GM12878 (cell line): ENCODE data around the gene PRAC2. TPM values are rescaled to one million over a fixed set of nuclear protein-coding genes. Genes with fewer than 3 reads are reported as not detected.

Source experiments
- ATAC-seq: fragments of 200-7000 bp; cut with Tn5 transposase; 3 replicates; pipeline ENCODE4 v1.9.1; 2020; ENCODE audit warnings: mild to moderate bottlenecking, moderate library complexity
- BruUV-seq: library from RNA; stranded (reverse); fragments of 400-500 nt; replicated peaks from 2 replicates; lab custom pipeline; 2021; lab: Mats Ljungman, UMichigan
- CTCF ChIA-PET: fragments of 300-600 bp; sonication (Branson Sonifier 250); formaldehyde crosslinking; extraction: SDS; loops from one replicate; lab custom pipeline; 2021; ENCODE audit warnings: inconsistent platforms; lab: Yijun Ruan, JAX
- POLR2A ChIA-PET: fragments of 350-600 bp; formaldehyde crosslinking; extraction: SDS; loops from one replicate; lab custom pipeline; 2021; ENCODE audit warnings: inconsistent platforms; lab: Charles Lee
- RAD21 ChIA-PET: fragments of 300-600 bp; sonication (Branson Sonifier 250); formaldehyde crosslinking; loops from one replicate; lab custom pipeline; 2023; ENCODE audit warnings: antibody characterized with exemption; ENCODE audit not compliant: unreplicated experiment; lab: Charles Lee
- SMC1A ChIA-PET: fragments of 300-600 bp; sonication (Branson Sonifier 250); formaldehyde crosslinking; loops from one replicate; lab custom pipeline; 2023; ENCODE audit not compliant: unreplicated experiment, uncharacterized antibody; lab: Charles Lee
- DNase-seq: peaks from one replicate; pipeline ENCODE4 v3.0.0-alpha.2; 2011; ENCODE audit warnings: low read depth, low spot score
- FAIRE-seq: peaks from 3 replicates; lab custom pipeline; 2011; peaks lifted over from hg19 to GRCh38; lab: Jason Lieb, UNC
- H2AFZ ChIP-seq: 2 replicates; pipeline ENCODE4 v1.6.0; 2011; ENCODE audit warnings: low read depth, low read length, control low read depth; ENCODE audit not compliant: control insufficient read depth
- H3K27ac ChIP-seq: 2 replicates; pipeline ENCODE4 v1.5.1; 2011; ENCODE audit warnings: control low read depth; ENCODE audit not compliant: control insufficient read depth, insufficient read depth
- H3K27me3 ChIP-seq, 2 experiments: replicated peaks in 1 of 2; 2 replicates each; pipeline versions ENCODE4 v1.6.0 to v1.6.1; 2011; ENCODE audit warnings: low read length in 1 of 2; ENCODE audit not compliant: control insufficient read depth in 2 of 2, insufficient read depth in 2 of 2
- H3K36me3 ChIP-seq, 2 experiments: 2 replicates each; pipeline ENCODE4 v1.5.1; 2011; ENCODE audit warnings: low read length in 1 of 2; ENCODE audit not compliant: control insufficient read depth in 2 of 2, insufficient read depth in 2 of 2
- H3K4me1 ChIP-seq: 2 replicates; pipeline ENCODE4 v1.6.1; 2011; ENCODE audit warnings: mild to moderate bottlenecking, low read length, moderate library complexity, mixed read lengths; ENCODE audit not compliant: control insufficient read depth, insufficient read depth
- H3K4me2 ChIP-seq: 2 replicates; pipeline ENCODE4 v1.6.0; 2011; ENCODE audit warnings: control low read depth; ENCODE audit not compliant: control insufficient read depth, insufficient read depth
- H3K4me3 ChIP-seq: fragments of 200-600 bp; sonication (generic); 2 replicates; pipeline ENCODE4 v1.5.1; 2016
- H3K79me2 ChIP-seq: 2 replicates; pipeline ENCODE4 v1.6.0; 2011; ENCODE audit warnings: low read length; ENCODE audit not compliant: control insufficient read depth, insufficient read depth
- H3K9ac ChIP-seq: 2 replicates; pipeline ENCODE4 v1.8.0; 2011; ENCODE audit warnings: low read length, control low read depth, mixed read lengths; ENCODE audit not compliant: control insufficient read depth, insufficient read depth
- H3K9me3 ChIP-seq: replicated peaks from 3 replicates; pipeline ENCODE4 v1.5.1; 2011; ENCODE audit warnings: mild to moderate bottlenecking, low read length; ENCODE audit not compliant: control insufficient read depth, insufficient read depth
- H4K20me1 ChIP-seq: 2 replicates; pipeline ENCODE4 v1.6.0; 2011; ENCODE audit not compliant: control insufficient read depth, insufficient read depth
- ASH2L ChIP-seq: fragments of 300-600, 200-600 bp; sonication (generic); IDR thresholded peaks from 2 replicates; pipeline ENCODE4 v1.6.1; 2017; ENCODE audit warnings: low read depth, mild to moderate bottlenecking, borderline replicate concordance
- CHD4 ChIP-seq: fragments of 200-600 bp; sonication (generic); IDR thresholded peaks from 2 replicates; pipeline ENCODE4 v1.6.1; 2016; ENCODE audit warnings: mild to moderate bottlenecking
- CREB1 ChIP-seq: IDR thresholded peaks from 2 replicates; pipeline ENCODE4 v1.6.1; 2012; ENCODE audit warnings: low read depth, mild to moderate bottlenecking, inconsistent platforms
- FOS ChIP-seq: IDR thresholded peaks from 3 replicates; pipeline ENCODE4 v1.6.1; 2011; ENCODE audit warnings: borderline replicate concordance; ENCODE audit not compliant: insufficient read length; ENCODE audit errors: extremely low read depth
- KAT2A ChIP-seq: conservative IDR thresholded peaks from 2 replicates; pipeline ENCODE4 v1.6.1; 2011; ENCODE audit warnings: low read depth, low read length; ENCODE audit not compliant: control insufficient read depth
- NR2C2 ChIP-seq: IDR thresholded peaks from 2 replicates; pipeline ENCODE4 v1.6.1; 2011; ENCODE audit warnings: borderline replicate concordance, low read depth; ENCODE audit not compliant: control insufficient read depth, insufficient read length
- POLR2AphosphoS2 ChIP-seq: IDR thresholded peaks from 2 replicates; pipeline ENCODE4 v1.6.1; 2011; ENCODE audit warnings: low read depth, mild to moderate bottlenecking, low read length, improper control_type of control experiment, moderate library complexity
- POU2F2 ChIP-seq: IDR thresholded peaks from 3 replicates; pipeline ENCODE4 v1.6.1; 2011; ENCODE audit warnings: low read depth, mild to moderate bottlenecking, low read length, borderline replicate concordance
- RAD21 ChIP-seq: IDR thresholded peaks from 2 replicates; pipeline ENCODE4 v1.6.1; 2011; ENCODE audit warnings: mild to moderate bottlenecking, low read depth, low read length, moderate library complexity; ENCODE audit not compliant: insufficient read depth
- SREBF2 ChIP-seq: IDR thresholded peaks from 2 replicates; pipeline ENCODE4 v1.6.1; 2012; ENCODE audit warnings: mild to moderate bottlenecking, low read length
- WGBS: methylation state at CpG from one replicate; pipeline ENCODE4 v1.1.6; 2016; ENCODE audit warnings: low lambda C conversion rate; ENCODE audit not compliant: insufficient replicate concordance, insufficient coverage; ENCODE audit errors: missing lambda C conversion rate; 5-methylcytosine and 5-hydroxymethylcytosine counted together
- in situ Hi-C: fragments of 300-500 bp; cut with MboI; formaldehyde crosslinking; loops from 9 replicates; pipeline ENCODE4 v1.14.3; 2018; ENCODE audit warnings: mixed read lengths
- intact Hi-C: fragments of 100-400 bp; cut with micrococcal nuclease; formaldehyde crosslinking; loops from one replicate; pipeline ENCODE4 v1.14.2; 2022; ENCODE audit not compliant: unreplicated experiment
- polyA plus RNA-seq, 11 experiments: library from polyadenylated mRNA; depleted of rRNA in 4 of 11; unstranded in 6 of 11; stranded (reverse) in 5 of 11; fragments of >200 nt; fragmentation: Nextera tagmentation in 4 of 11; fragmentation: Illumina TruSeq in 1 of 11; extraction: Ambion mirVana in 4 of 11; extraction: Trizol in 1 of 11; gene quantifications; 1 replicate in 1 of 11; 2 replicates in 10 of 11; pipeline versions ENCODE4 v1.2.1 to v1.2.3, GENCODE V29; 2011 to 2016; ENCODE audit warnings: inconsistent platforms in 2 of 11, missing spikeins in 2 of 11, low read depth in 1 of 11
- total RNA-seq, 4 experiments: library from RNA; depleted of rRNA in 3 of 4; stranded (reverse); fragments of >200 nt in 3 of 4; fragmentation: Illumina TruSeq in 1 of 4; extraction: Trizol in 1 of 4; gene quantifications; 2 replicates each; pipeline versions ENCODE4 v1.2.1 to v1.2.3, GENCODE V29; 2013 to 2021
- TF ChIP-seq, protein P1 (sequence below): IDR thresholded peaks from 2 replicates; pipeline ENCODE4 v1.6.1; 2011; ENCODE audit warnings: low read depth, mild to moderate bottlenecking, low read length, moderate library complexity, borderline replicate concordance; ENCODE audit errors: extremely low read depth
- TF ChIP-seq, protein P2 (sequence below): IDR thresholded peaks from 2 replicates; pipeline ENCODE4 v1.6.1; 2011; ENCODE audit warnings: borderline replicate concordance, low read depth, mild to moderate bottlenecking, moderate library complexity, low read length; ENCODE audit not compliant: insufficient read depth, poor library complexity, severe bottlenecking

Gene PRAC2
- total and polyA plus RNA-seq, 10 of the 15 experiments (the other 5 are each of a cell fraction or from before 2014, with no cell fraction given): 0.31 TPM; not detected in 9

DNA sequence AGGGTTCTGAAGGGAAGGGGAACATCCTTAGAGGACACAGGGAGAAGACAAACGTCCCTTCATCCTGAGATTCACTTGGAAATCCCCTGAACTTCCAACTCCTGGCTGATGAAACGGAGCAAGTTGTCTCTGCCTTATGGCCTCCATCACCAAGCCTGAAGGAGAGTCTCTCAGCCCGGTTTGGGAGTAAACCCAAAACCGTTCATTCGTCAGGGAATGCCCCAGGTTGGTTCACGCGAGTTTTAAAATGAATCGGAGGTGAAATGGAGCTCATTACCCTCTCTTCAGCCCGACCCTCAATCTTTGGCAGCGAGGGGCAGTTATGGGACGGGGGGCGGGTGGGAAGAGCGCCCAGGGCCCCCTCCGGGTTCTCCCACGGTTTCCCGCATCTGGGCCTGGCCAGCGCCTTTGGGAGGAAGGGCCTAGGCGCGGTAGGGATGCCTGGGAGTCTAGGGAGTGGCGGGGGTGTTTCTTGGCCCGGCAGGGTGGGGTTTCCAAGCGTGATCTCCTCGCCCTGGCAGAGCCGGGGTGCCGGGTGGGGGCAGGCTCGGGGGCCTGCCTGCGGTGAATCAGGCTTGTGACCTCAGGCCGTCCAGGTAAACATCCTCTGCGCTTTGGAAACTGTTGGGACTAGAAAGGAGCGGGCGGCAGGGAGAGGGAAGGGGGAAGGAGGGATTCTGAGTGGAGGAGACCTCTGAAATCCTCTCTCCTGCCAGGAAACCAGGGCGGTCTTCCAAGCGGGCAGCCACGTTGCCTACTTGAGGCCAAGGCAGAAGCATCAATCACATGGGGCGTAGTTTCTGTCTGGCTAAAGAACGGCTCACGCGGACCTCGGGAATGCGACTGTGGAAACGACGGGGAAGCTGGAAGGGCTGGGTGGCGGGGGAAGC lies 29.7 kb downstream of the PRAC2 start:
- H3K9me3 ChIP-seq: no peaks in the 10 kb centered on the region; the same call in 2 of the 3 replicates
- 20% methylated on average over 37 of the region's 43 CpGs for WGBS
- intact Hi-C loops (no loop called here), in situ Hi-C loops (no loop called here)
- no peak overlapping the region for H3K9ac ChIP-seq
- H3K79me2 ChIP-seq: no peaks in the 10 kb centered on the region
- RAD21 ChIA-PET: no interaction called here
- no peaks in the 10 kb centered on the region for H3K36me3 ChIP-seq
- FAIRE-seq: no peak
- H3K4me3 ChIP-seq: no peak overlapping the region
- TF ChIP-seq CREB1 (no peak), POU2F2 (no peak), NR2C2 (no peak), SREBF2 (no peak), POLR2AphosphoS2 (no peak), KAT2A (no peak), CHD4 (no peak), RAD21 (no peak), ASH2L (no peak), FOS (no peak)
- TF ChIP-seq, protein P1, sequence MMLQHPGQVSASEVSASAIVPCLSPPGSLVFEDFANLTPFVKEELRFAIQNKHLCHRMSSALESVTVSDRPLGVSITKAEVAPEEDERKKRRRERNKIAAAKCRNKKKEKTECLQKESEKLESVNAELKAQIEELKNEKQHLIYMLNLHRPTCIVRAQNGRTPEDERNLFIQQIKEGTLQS: no peak
- TF ChIP-seq, protein P2, sequence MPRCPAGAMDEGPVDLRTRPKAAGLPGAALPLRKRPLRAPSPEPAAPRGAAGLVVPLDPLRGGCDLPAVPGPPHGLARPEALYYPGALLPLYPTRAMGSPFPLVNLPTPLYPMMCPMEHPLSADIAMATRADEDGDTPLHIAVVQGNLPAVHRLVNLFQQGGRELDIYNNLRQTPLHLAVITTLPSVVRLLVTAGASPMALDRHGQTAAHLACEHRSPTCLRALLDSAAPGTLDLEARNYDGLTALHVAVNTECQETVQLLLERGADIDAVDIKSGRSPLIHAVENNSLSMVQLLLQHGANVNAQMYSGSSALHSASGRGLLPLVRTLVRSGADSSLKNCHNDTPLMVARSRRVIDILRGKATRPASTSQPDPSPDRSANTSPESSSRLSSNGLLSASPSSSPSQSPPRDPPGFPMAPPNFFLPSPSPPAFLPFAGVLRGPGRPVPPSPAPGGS: no peak
- SMC1A ChIA-PET: no interaction called here
- H4K20me1 ChIP-seq: peaks cover 2% of the 10 kb centered on the region; the same call in 1 of the 2 replicates
- H2AFZ ChIP-seq: no peak overlapping the region
- no peaks in the 10 kb centered on the region for H3K4me1 ChIP-seq
- peaks cover 30 to 46% of the 10 kb centered on the region in 2 experiments for H3K27me3 ChIP-seq
- DNase-seq: no peak
- no peak overlapping the region for H3K4me2 ChIP-seq
- CTCF ChIA-PET: no interaction called here
- ATAC-seq: no peak
- no TSS peak for BruUV-seq
- H3K27ac ChIP-seq: no peak overlapping the region
- POLR2A ChIA-PET: no interaction called here
